ENCODE measurements around the gene HS6ST1. TPM values are rescaled to one million over a fixed set of nuclear protein-coding genes. Genes with fewer than 3 reads are reported as not detected.

The HS6ST1 gene
- total RNA-seq, 2 experiments from 2014 or later = 13.6 to 17.6 TPM

DNA sequence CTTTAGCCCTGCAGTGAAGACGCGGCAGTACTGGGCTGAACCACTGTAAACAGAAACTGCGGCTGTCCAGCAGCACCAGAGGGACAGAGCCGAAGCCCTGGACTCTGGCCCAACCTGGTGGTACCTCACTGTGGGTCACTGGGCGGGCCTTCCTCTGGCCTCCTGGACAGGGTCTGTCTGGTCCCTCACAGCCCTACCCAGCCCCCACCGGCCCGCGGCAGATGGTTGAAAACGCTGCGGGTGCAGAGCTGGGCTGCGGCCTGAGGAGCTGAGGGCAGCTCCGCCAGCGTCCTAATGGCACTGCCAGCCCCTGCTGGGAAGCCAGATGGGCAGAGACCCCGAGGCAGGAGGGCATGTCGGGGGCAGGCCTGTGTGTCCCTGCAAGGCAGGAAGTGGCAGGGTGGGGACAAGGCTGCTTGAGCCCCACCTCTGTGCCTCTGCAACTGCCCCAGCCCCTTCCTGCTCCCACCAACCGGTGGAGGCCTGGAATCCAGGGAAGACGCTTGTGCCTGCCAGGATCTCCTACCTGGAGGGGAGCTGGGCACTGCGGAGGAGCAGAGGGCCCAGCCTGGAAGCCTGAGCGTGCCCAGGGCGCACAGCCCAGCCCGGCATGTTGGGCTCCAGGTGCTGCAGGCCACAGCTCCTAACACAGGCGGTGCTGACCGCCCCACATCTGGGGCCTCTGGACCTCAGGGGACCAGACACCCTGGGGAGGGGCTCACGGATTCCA lies 36.3 kb downstream of the HS6ST1 start:
- no peaks in the 10 kb centered on the region for H3K36me3 ChIP-seq (ENCODE audit: insufficient read depth, low read length)
- DNase-seq (ENCODE audit: low spot score) = no peak
- no peaks in the 10 kb centered on the region for H3K79me2 ChIP-seq (ENCODE audit: insufficient read depth, low read depth, low read length)
- H3K4me2 ChIP-seq (ENCODE audit: low read length) = no peak overlapping the region
- no peak overlapping the region for H3K4me3 ChIP-seq (ENCODE audit: low read depth, low read length, poor library complexity, severe bottlenecking)
- no peaks in the 10 kb centered on the region for H4K20me1 ChIP-seq (ENCODE audit: insufficient read depth, low read length)
- H3K27ac ChIP-seq (ENCODE audit: low read depth, low read length, poor library complexity, severe bottlenecking) = no peak overlapping the region
- H3K9me2 ChIP-seq (ENCODE audit: insufficient read depth, low read length) = no peaks in the 10 kb centered on the region
- no peaks in the 10 kb centered on the region for H3K4me1 ChIP-seq (ENCODE audit: insufficient read depth, low read length, poor library complexity, severe bottlenecking)
- BruUV-seq (replicated peaks) = no TSS peak
- H2AFZ ChIP-seq (ENCODE audit: low read length) = no peak overlapping the region
- intact Hi-C loops (cut with micrococcal nuclease; ENCODE audit: unreplicated experiment) = no loop called here
- TF ChIP-seq, protein P1, sequence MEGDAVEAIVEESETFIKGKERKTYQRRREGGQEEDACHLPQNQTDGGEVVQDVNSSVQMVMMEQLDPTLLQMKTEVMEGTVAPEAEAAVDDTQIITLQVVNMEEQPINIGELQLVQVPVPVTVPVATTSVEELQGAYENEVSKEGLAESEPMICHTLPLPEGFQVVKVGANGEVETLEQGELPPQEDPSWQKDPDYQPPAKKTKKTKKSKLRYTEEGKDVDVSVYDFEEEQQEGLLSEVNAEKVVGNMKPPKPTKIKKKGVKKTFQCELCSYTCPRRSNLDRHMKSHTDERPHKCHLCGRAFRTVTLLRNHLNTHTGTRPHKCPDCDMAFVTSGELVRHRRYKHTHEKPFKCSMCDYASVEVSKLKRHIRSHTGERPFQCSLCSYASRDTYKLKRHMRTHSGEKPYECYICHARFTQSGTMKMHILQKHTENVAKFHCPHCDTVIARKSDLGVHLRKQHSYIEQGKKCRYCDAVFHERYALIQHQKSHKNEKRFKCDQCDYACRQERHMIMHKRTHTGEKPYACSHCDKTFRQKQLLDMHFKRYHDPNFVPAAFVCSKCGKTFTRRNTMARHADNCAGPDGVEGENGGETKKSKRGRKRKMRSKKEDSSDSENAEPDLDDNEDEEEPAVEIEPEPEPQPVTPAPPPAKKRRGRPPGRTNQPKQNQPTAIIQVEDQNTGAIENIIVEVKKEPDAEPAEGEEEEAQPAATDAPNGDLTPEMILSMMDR (conservative IDR thresholded peaks at IDR 0.05; ENCODE audit: low read length) = no peak
- no peak for TF ChIP-seq EZH2phosphoT487 (IDR thresholded peaks at IDR 0.05; ENCODE audit: borderline replicate concordance, low read depth, low read length)
- POLR2A ChIA-PET = no interaction called here
- H3K9me3 ChIP-seq (ENCODE audit: low read length) = no peaks in the 10 kb centered on the region
- CTCF ChIA-PET (ENCODE audit: unreplicated experiment) = no interaction called here

DNA sequence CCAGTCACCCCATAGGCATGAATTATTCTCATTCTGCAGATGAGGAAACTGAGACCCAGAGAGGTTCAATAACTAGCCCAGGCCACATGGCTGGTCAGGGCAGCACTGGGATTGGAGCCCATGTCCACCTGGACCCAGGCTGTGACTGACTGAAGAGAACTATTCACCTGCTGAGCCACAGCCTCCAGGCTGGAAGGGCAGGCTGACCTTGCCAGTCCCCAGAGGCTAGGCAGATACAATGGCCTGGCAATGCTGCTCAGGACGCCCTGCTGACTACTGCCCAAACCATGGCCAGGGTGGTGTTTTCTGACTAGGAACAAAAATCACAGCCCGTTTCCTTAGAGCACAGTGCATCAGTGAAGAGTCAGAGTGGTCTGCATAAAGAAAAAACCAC lies 36.8 kb downstream of the HS6ST1 start:
- Histone ChIP-seq H3K27ac (ENCODE audit: low read depth, low read length, poor library complexity, severe bottlenecking) (no peak overlapping the region), H3K4me2 (ENCODE audit: low read length) (no peak overlapping the region), H3K9me3 (ENCODE audit: low read length) (no peaks in the 10 kb centered on the region), H3K9me2 (ENCODE audit: insufficient read depth, low read length) (no peaks in the 10 kb centered on the region), H4K20me1 (ENCODE audit: insufficient read depth, low read length) (no peaks in the 10 kb centered on the region), H3K79me2 (ENCODE audit: insufficient read depth, low read depth, low read length) (no peaks in the 10 kb centered on the region), H3K4me1 (ENCODE audit: insufficient read depth, low read length, poor library complexity, severe bottlenecking) (no peaks in the 10 kb centered on the region), H3K36me3 (ENCODE audit: insufficient read depth, low read length) (no peaks in the 10 kb centered on the region), H3K4me3 (ENCODE audit: low read depth, low read length, poor library complexity, severe bottlenecking) (no peak overlapping the region), H2AFZ (ENCODE audit: low read length) (no peak overlapping the region)
- CTCF ChIA-PET (ENCODE audit: unreplicated experiment) = no interaction called here
- intact Hi-C loops (cut with micrococcal nuclease; ENCODE audit: unreplicated experiment) = no loop called here
- no peak for DNase-seq (ENCODE audit: low spot score)
- no TSS peak for BruUV-seq (replicated peaks)
- TF ChIP-seq, protein P1 (conservative IDR thresholded peaks at IDR 0.05; ENCODE audit: low read length) = no peak
- TF ChIP-seq EZH2phosphoT487 (IDR thresholded peaks at IDR 0.05; ENCODE audit: borderline replicate concordance, low read depth, low read length) = no peak
- POLR2A ChIA-PET = no interaction called here

DNA sequence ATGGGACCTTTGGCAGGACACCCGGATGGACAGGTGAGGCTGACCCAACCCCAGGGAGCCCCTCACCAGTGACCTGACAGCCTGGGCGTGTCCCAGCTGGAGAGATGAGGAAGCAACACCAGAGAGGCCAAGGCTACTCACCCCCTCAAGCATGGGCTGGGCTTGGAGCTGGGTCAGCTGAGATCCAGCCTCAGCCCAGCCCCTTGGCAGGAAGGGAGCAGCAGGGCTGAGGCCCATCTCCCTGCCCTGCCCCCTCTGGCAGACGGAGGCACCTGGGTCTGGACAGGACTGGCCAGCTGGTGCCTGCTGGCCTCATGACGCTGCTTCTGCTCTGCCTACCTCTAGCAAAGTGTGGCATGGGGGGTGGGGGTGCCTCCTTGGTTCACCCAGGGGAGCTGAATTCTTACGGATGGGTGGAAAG lies 37.8 kb downstream of the HS6ST1 start:
- no peak for DNase-seq (ENCODE audit: low spot score)
- intact Hi-C loops (cut with micrococcal nuclease; ENCODE audit: unreplicated experiment) = no loop called here

More for the DNA sequence above, 37.8 kb downstream of the HS6ST1 start:
- ChIA-PET POLR2A (interaction anchor here (0.7 kb wide), 1 partner anchor 377 kb away, joined by 4 read pairs; no protein-coding TSS in a partner anchor), CTCF (ENCODE audit: unreplicated experiment) (no interaction called here)
- H4K20me1 ChIP-seq (ENCODE audit: insufficient read depth, low read length) = no peaks in the 10 kb centered on the region
- TF ChIP-seq EZH2phosphoT487 (IDR thresholded peaks at IDR 0.05; ENCODE audit: borderline replicate concordance, low read depth, low read length) = no peak
- TF ChIP-seq, protein P1 (conservative IDR thresholded peaks at IDR 0.05; ENCODE audit: low read length) = no peak
- no peaks in the 10 kb centered on the region for H3K36me3 ChIP-seq (ENCODE audit: insufficient read depth, low read length)
- H3K4me3 ChIP-seq (ENCODE audit: low read depth, low read length, poor library complexity, severe bottlenecking) = no peak overlapping the region
- no peak overlapping the region for H3K27ac ChIP-seq (ENCODE audit: low read depth, low read length, poor library complexity, severe bottlenecking)
- BruUV-seq (replicated peaks) = no TSS peak
- H3K4me2 ChIP-seq (ENCODE audit: low read length) = no peak overlapping the region
- H3K79me2 ChIP-seq (ENCODE audit: insufficient read depth, low read depth, low read length) = no peaks in the 10 kb centered on the region
- no peaks in the 10 kb centered on the region for H3K4me1 ChIP-seq (ENCODE audit: insufficient read depth, low read length, poor library complexity, severe bottlenecking)
- H3K9me3 ChIP-seq (ENCODE audit: low read length) = no peaks in the 10 kb centered on the region
- no peak overlapping the region for H2AFZ ChIP-seq (ENCODE audit: low read length)
- no peaks in the 10 kb centered on the region for H3K9me2 ChIP-seq (ENCODE audit: insufficient read depth, low read length)
